GM21381 (cell line): ENCODE data around the gene ASB8.
A peak's percentile ranks its signal among the peaks of the same experiment; 100 is the strongest.
"Not testable (repeated sequence)": the region's sequence is repeated elsewhere in the genome, so short reads cannot be mapped to it uniquely, and the experiment has no call there.

Source experiments
- ATAC-seq: cut with Tn5 transposase; IDR thresholded peaks from one replicate; pipeline ENCODE4 v1.9.1; 2021; ENCODE audit warnings: mild to moderate bottlenecking, moderate library complexity; ENCODE audit not compliant: unreplicated experiment

ASB8 gene

GRCh38 chr12:48183091-48183875, 26.0 kb upstream of the ASB8 start, which contains the start of gene CCDC184:
Gene CCDC184, plus strand, starts transcription at chr12:48183644. Its CDS starts 479 bp downstream, at chr12:48184123.
- peak; percentile 69 for ATAC-seq

- peak; percentile 7 for ATAC-seq
Observed at GRCh38 chr12:48182631-48183030, 25.3 kb upstream of the ASB8 start.

GRCh38 chr12:48180857-48181495, 23.7 kb upstream of the ASB8 start:
- ATAC-seq, result no peak

GRCh38 chr12:48180424-48180823, 23.1 kb upstream of the ASB8 start:
- no peak for ATAC-seq

GRCh38 chr12:48179466-48179865, 22.2 kb upstream of the ASB8 start:
- no peak for ATAC-seq

- no peak for ATAC-seq
Observed at GRCh38 chr12:48177982-48178381, 20.7 kb upstream of the ASB8 start.

- ATAC-seq, result no peak
Observed at GRCh38 chr12:48176417-48176751, 19.1 kb upstream of the ASB8 start.

- no peak for ATAC-seq
Observed at GRCh38 chr12:48175613-48176416, 18.5 kb upstream of the ASB8 start.

- no peak for ATAC-seq
Observed at GRCh38 chr12:48169011-48169410, 11.7 kb upstream of the ASB8 start.

- no peak for ATAC-seq
Observed at GRCh38 chr12:48165089-48165981, 8.0 kb upstream of the ASB8 start.

GRCh38 chr12:48164451-48164850, 7.1 kb upstream of the ASB8 start:
- ATAC-seq, result no peak

GRCh38 chr12:48163150-48163747, 5.9 kb upstream of the ASB8 start:
- ATAC-seq, result no peak

GRCh38 chr12:48160807-48161206, 3.5 kb upstream of the ASB8 start:
- no peak for ATAC-seq

- ATAC-seq, result no peak
Observed at GRCh38 chr12:48160046-48160445, 2.7 kb upstream of the ASB8 start.

- no peak for ATAC-seq
Observed at GRCh38 chr12:48157889-48158370, 615 bp upstream of the ASB8 start.

- ATAC-seq, result no peak
Observed at GRCh38 chr12:48156652-48157017, 680 bp downstream of the ASB8 start.

GRCh38 chr12:48155786-48156185, 1.5 kb downstream of the ASB8 start:
- ATAC-seq, result not testable (repeated sequence)

- ATAC-seq, result no peak
Observed at GRCh38 chr12:48151103-48151771, 6.1 kb downstream of the ASB8 start.

GRCh38 chr12:48145981-48146380, 11.3 kb downstream of the ASB8 start:
- no peak for ATAC-seq

- no peak for ATAC-seq
Observed at GRCh38 chr12:48143898-48144297, 13.4 kb downstream of the ASB8 start.
